H1 (cell line): ENCODE results near the gene CAPN15. TPM values are rescaled to one million over a fixed set of nuclear protein-coding genes. Genes with fewer than 3 reads are reported as not detected.

Source experiments
- CTCF ChIA-PET: fragments of 300-600 bp; sonication (Branson Sonifier 250); formaldehyde crosslinking; loops from one replicate; lab custom pipeline; 2021; ENCODE audit not compliant: partially characterized antibody; lab: Charles Lee
- POLR2A ChIA-PET: fragments of 300-600 bp; sonication (Branson Sonifier 250); formaldehyde crosslinking; loops from one replicate; lab custom pipeline; 2021; ENCODE audit warnings: inconsistent platforms; ENCODE audit not compliant: partially characterized antibody; lab: Charles Lee
- DNase-seq, 2 experiments: peaks; one replicate each; pipeline versions ENCODE4 v3.0.0 to v3.0.0-alpha.2; 2010 to 2022; ENCODE audit warnings: low spot score in 2 of 2, low read depth in 1 of 2, mixed read lengths in 1 of 2
- FAIRE-seq: peaks from 2 replicates; lab custom pipeline; 2011; peaks lifted over from hg19 to GRCh38; lab: Jason Lieb, UNC
- H2AFZ ChIP-seq: 2 replicates; pipeline ENCODE4 v1.8.1; 2012; ENCODE audit warnings: low read length, inconsistent platforms
- H2AK5ac ChIP-seq: 2 replicates; pipeline ENCODE4 v1.6.1; 2013; ENCODE audit warnings: low read depth, low read length
- H2BK120ac ChIP-seq: replicated peaks from 2 replicates; pipeline ENCODE3; 2013; ENCODE audit warnings: low read depth, low read length, inconsistent platforms
- H2BK12ac ChIP-seq: 2 replicates; pipeline ENCODE4 v1.6.1; 2013; ENCODE audit warnings: low read depth, low read length
- H2BK15ac ChIP-seq: 2 replicates; pipeline ENCODE4 v1.6.1; 2013; ENCODE audit warnings: low read length
- H2BK20ac ChIP-seq: 2 replicates; pipeline ENCODE4 v1.6.1; 2013; ENCODE audit warnings: low read length
- H2BK5ac ChIP-seq: 2 replicates; pipeline ENCODE4 v1.6.1; 2013; ENCODE audit warnings: low read depth, low read length
- H3K14ac ChIP-seq: 2 replicates; pipeline ENCODE4 v1.6.1; 2013; ENCODE audit warnings: inconsistent platforms; ENCODE audit not compliant: insufficient read length
- H3K18ac ChIP-seq: 2 replicates; pipeline ENCODE4 v1.6.1; 2013; ENCODE audit warnings: low read length; ENCODE audit errors: extremely low read depth
- H3K23ac ChIP-seq: 2 replicates; pipeline ENCODE4 v1.6.1; 2013; ENCODE audit warnings: inconsistent platforms; ENCODE audit not compliant: insufficient read length
- H3K23me2 ChIP-seq: 2 replicates; pipeline ENCODE4 v1.6.1; 2013; ENCODE audit warnings: low read depth, low read length
- H3K27ac ChIP-seq: 2 replicates; pipeline ENCODE4 v1.6.1; 2011; ENCODE audit warnings: low read depth, low read length, inconsistent platforms
- H3K27me3 ChIP-seq, 4 experiments: replicated peaks in 1 of 4; 1 replicate in 1 of 4; 2 replicates in 3 of 4; pipeline versions ENCODE4 v1.6.1 to v1.8.1; 2011 to 2013; ENCODE audit warnings: low read length in 3 of 4, mild to moderate bottlenecking in 3 of 4, inconsistent platforms in 2 of 4, mixed read lengths in 2 of 4, moderate library complexity in 1 of 4; ENCODE audit not compliant: control insufficient read depth in 3 of 4, insufficient read depth in 3 of 4; ENCODE audit errors: extremely low read depth in 1 of 4
- H3K36me3 ChIP-seq, 4 experiments: 2 replicates each; pipeline versions ENCODE4 v1.6.1 to v1.8.1; 2011 to 2013; ENCODE audit warnings: mild to moderate bottlenecking in 4 of 4, low read length in 3 of 4, moderate library complexity in 2 of 4, control low read depth in 1 of 4, inconsistent platforms in 1 of 4; ENCODE audit not compliant: insufficient read depth in 4 of 4, control insufficient read depth in 2 of 4
- H3K4ac ChIP-seq: replicated peaks from 2 replicates; pipeline ENCODE3; 2013; ENCODE audit warnings: low read length, low read depth, mixed read lengths, inconsistent platforms; ENCODE audit not compliant: insufficient read length
- H3K4me1 ChIP-seq, 4 experiments: replicated peaks in 1 of 4; 1 replicate in 1 of 4; 2 replicates in 3 of 4; pipeline versions ENCODE4 v1.6.1 to v1.8.1; 2011 to 2013; ENCODE audit warnings: low read length in 3 of 4, inconsistent platforms in 2 of 4, mixed read lengths in 1 of 4; ENCODE audit not compliant: insufficient read depth in 4 of 4, control insufficient read depth in 3 of 4
- H3K4me2 ChIP-seq, 2 experiments: 2 replicates each; pipeline versions ENCODE4 v1.6.1 to v1.8.1; 2011 to 2013; ENCODE audit warnings: low read depth in 2 of 2, low read length in 2 of 2, control low read depth in 1 of 2, inconsistent platforms in 1 of 2, mild to moderate bottlenecking in 1 of 2; ENCODE audit not compliant: insufficient read depth in 1 of 2
- H3K4me3 ChIP-seq, 4 experiments: fragments of 200-600, 300-600 bp in 1 of 4; sonication (generic), shearing (Covaris generic), sonication (Bioruptor Twin) in 1 of 4; 2 replicates each; pipeline versions ENCODE4 v1.5.1 to v1.8.1; 2011 to 2016; ENCODE audit warnings: low read length in 4 of 4, low read depth in 3 of 4, control low read depth in 2 of 4, inconsistent platforms in 2 of 4, mild to moderate bottlenecking in 2 of 4, mixed read lengths in 1 of 4, moderate library complexity in 1 of 4; ENCODE audit not compliant: insufficient read depth in 2 of 4; ENCODE audit errors: extremely low read depth in 1 of 4
- H3K56ac ChIP-seq: replicated peaks from 2 replicates; pipeline ENCODE3; 2013; ENCODE audit warnings: low read depth, mild to moderate bottlenecking, mixed read lengths, low read length, inconsistent platforms; ENCODE audit not compliant: insufficient read length
- H3K79me1 ChIP-seq: 2 replicates; pipeline ENCODE4 v1.6.1; 2013; ENCODE audit warnings: low read depth, low read length, control low read depth
- H3K79me2 ChIP-seq, 2 experiments: 2 replicates each; pipeline versions ENCODE4 v1.6.1 to v1.8.1; 2012 to 2013; ENCODE audit warnings: low read length in 2 of 2, mild to moderate bottlenecking in 2 of 2, inconsistent platforms in 1 of 2; ENCODE audit not compliant: insufficient read depth in 2 of 2, control insufficient read depth in 1 of 2
- H3K9ac ChIP-seq, 4 experiments: replicated peaks in 1 of 4; 1 replicate in 1 of 4; 2 replicates in 3 of 4; pipeline versions ENCODE4 v1.6.1 to v1.8.1; 2011 to 2013; ENCODE audit warnings: low read depth in 3 of 4, low read length in 3 of 4, control low read depth in 2 of 4, mild to moderate bottlenecking in 2 of 4, moderate library complexity in 2 of 4, inconsistent platforms in 1 of 4; ENCODE audit errors: extremely low read depth in 1 of 4
- H3K9me3 ChIP-seq, 2 experiments: 2 replicates each; pipeline versions ENCODE4 v1.6.1 to v1.8.1; 2012 to 2013; ENCODE audit warnings: mild to moderate bottlenecking in 2 of 2, moderate library complexity in 2 of 2, control low read depth in 1 of 2, inconsistent platforms in 1 of 2, low read depth in 1 of 2, low read length in 1 of 2, mixed read lengths in 1 of 2; ENCODE audit not compliant: insufficient read depth in 2 of 2
- H4K20me1 ChIP-seq, 2 experiments: replicated peaks in 1 of 2; 2 replicates each; pipeline versions ENCODE3 to v1.8.1; 2011 to 2013; ENCODE audit warnings: inconsistent platforms in 2 of 2, low read length in 2 of 2, mild to moderate bottlenecking in 1 of 2; ENCODE audit not compliant: insufficient read depth in 2 of 2, control insufficient read depth in 1 of 2
- H4K5ac ChIP-seq: 2 replicates; pipeline ENCODE4 v1.6.1; 2013; ENCODE audit warnings: low read length, low read depth, mixed read lengths, inconsistent platforms; ENCODE audit not compliant: insufficient read length
- H4K8ac ChIP-seq: 2 replicates; pipeline ENCODE4 v1.8.0; 2013; ENCODE audit warnings: mild to moderate bottlenecking, moderate library complexity, low read length, inconsistent platforms; ENCODE audit not compliant: insufficient read depth; ENCODE audit errors: extremely low read depth
- H4K91ac ChIP-seq: replicated peaks from 2 replicates; pipeline ENCODE3; 2013; ENCODE audit warnings: low read length, mixed read lengths, inconsistent platforms; ENCODE audit not compliant: insufficient read length
- SAP30 ChIP-seq: fragments of 300-600 bp; sonication (generic); IDR thresholded peaks from 2 replicates; pipeline ENCODE4 v1.7.1; 2012; ENCODE audit warnings: low read length, moderate library complexity, mild to moderate bottlenecking, inconsistent platforms; ENCODE audit not compliant: insufficient read depth, insufficient replicate concordance
- ZNF274 ChIP-seq: IDR thresholded peaks from 2 replicates; pipeline ENCODE4 v1.7.0; 2012; ENCODE audit warnings: low read length, borderline replicate concordance; ENCODE audit errors: extremely low read depth
- WGBS, 2 experiments: shearing (Covaris generic) in 1 of 2; methylation state at CpG; one replicate each; pipeline versions ENCODE4 v1.1.6 to v1.1.7; 2013 to 2015; ENCODE audit warnings: low lambda C conversion rate in 2 of 2, mixed read lengths in 2 of 2, inconsistent platforms in 1 of 2, low coverage in 1 of 2, missing lambda C conversion rate in 1 of 2; ENCODE audit not compliant: insufficient replicate concordance in 2 of 2, insufficient coverage in 1 of 2, insufficient read length in 1 of 2; ENCODE audit errors: extremely low coverage in 1 of 2, missing lambda C conversion rate in 1 of 2; 5-methylcytosine and 5-hydroxymethylcytosine counted together
- polyA plus RNA-seq, 7 experiments: library from polyadenylated mRNA; depleted of rRNA in 3 of 7; stranded (reverse) in 5 of 7; unstranded in 2 of 7; fragments of >200 nt in 5 of 7; fragments of 200-250 nt in 2 of 7; gene quantifications; 1 replicate in 5 of 7; 2 replicates in 1 of 7; 4 replicates in 1 of 7; pipeline versions ENCODE4 v1.2.1 to v1.2.3, GENCODE V29; 2011 to 2013; ENCODE audit warnings: missing spikeins in 2 of 7, mixed read lengths in 2 of 7
- total RNA-seq: library from RNA; stranded (reverse); fragmentation: NEBNext Ultra II Directional; extraction: Animal tissue kit (Norgen Biotek cat#: 25700); gene quantifications from 2 replicates; pipeline ENCODE4 v1.2.1, GENCODE V29; 2021

CAPN15 gene
- total and polyA plus RNA-seq, 2 of the 8 experiments (the other 6 are each of a cell fraction or from before 2014, with no cell fraction given), result 38.9 to 76.9 TPM

- Histone ChIP-seq H2BK120ac (no peak overlapping the region), H4K5ac (no peak overlapping the region), H4K20me1 (peaks cover 20 to 45% of the 10 kb centered on the region in 2 experiments), H3K9ac (no peak overlapping the region), H3K27me3 (peaks cover 0 to 38% (median 27%) of the 10 kb centered on the region in 4 experiments; a peak in 5 of 7 replicates), H2BK5ac (no peak overlapping the region), H3K9me3 (no peaks in the 10 kb centered on the region), H3K4me2 (peak overlapping the region; percentile 81 to 96), H3K18ac (no peak overlapping the region), H3K27ac (no peak overlapping the region), H2BK15ac (no peak overlapping the region), H2BK12ac (no peak overlapping the region; the same call in 1 of the 2 replicates), H3K79me1 (peaks cover 8% of the 10 kb centered on the region; the same call in 1 of the 2 replicates), H3K36me3 (no peaks in the 10 kb centered on the region), H3K4me3 (peak overlapping the region; percentile 74 to 81 (median 78)), H2AK5ac (no peak overlapping the region), H3K23ac (no peak overlapping the region), H4K91ac (no peak overlapping the region), H4K8ac (no peak overlapping the region), H2AFZ (no peak overlapping the region), H3K4ac (no peak overlapping the region), H3K79me2 (peaks cover 0 to 20% of the 10 kb centered on the region in 2 experiments; a peak in 2 of 4 replicates), H3K23me2 (peaks cover 9% of the 10 kb centered on the region), H3K14ac (no peak overlapping the region), H3K56ac (no peak overlapping the region), H3K4me1 (peaks cover 0 to 14% (median 7%) of the 10 kb centered on the region in 4 experiments; a peak in 4 of 7 replicates), H2BK20ac (no peak overlapping the region)
- TF ChIP-seq ZNF274 (no peak), SAP30 (peak; percentile 35)
- DNase-seq (no peak), FAIRE-seq (no peak)
- ChIA-PET CTCF (interaction anchor here (0.8 to 1.9 kb wide), 4 partner anchors 13 to 28 kb away, joined by 3 to 6 read pairs (median 4); no protein-coding TSS in a partner anchor), POLR2A (interaction anchor here (0.7 to 1.3 kb wide), 6 partner anchors 9 to 1872 kb away, joined by 3 to 5 read pairs (median 4); partner anchors contain the start of genes METTL26 and WFIKKN1)
- WGBS, 2 experiments, result 82% methylated on average over 10 of the region's 10 CpGs; no CpG with 5 or more reads in 1 of the 2 experiments
Observed at GRCh38 chr16:590815-591200, 63.3 kb downstream of the CAPN15 start.
